Effector memory CD8-positive, alpha-beta T cell (primary cell): ENCODE results near the gene LRRC2.
"Not testable (repeated sequence)": the region's sequence is repeated elsewhere in the genome, so short reads cannot be mapped to it uniquely, and the experiment has no call there.

Source experiments
- ATAC-seq: fragments of 150-1000 bp; cut with Tn5 transposase; replicated peaks from 2 replicates; pipeline ENCODE4 v1.10.0; 2021; ENCODE audit warnings: mild to moderate bottlenecking, moderate library complexity
- DNase-seq, 3 experiments: peaks; one replicate each; pipeline ENCODE4 v3.0.0; 2021
- H3K27ac Mint-ChIP-seq, 2 donors: one replicate each; pipeline ENCODE4 v1.8.0; 2022; ENCODE audit warnings: mild to moderate bottlenecking in 2 of 2, mixed read lengths in 2 of 2, moderate library complexity in 2 of 2
- H3K27me3 Mint-ChIP-seq, 2 donors: one replicate each; pipeline ENCODE4 v1.8.0; 2022; ENCODE audit warnings: mixed read lengths in 2 of 2
- H3K36me3 Mint-ChIP-seq: one replicate; pipeline ENCODE4 v1.8.0; 2022; ENCODE audit warnings: mild to moderate bottlenecking, moderate library complexity, mixed read lengths; ENCODE audit not compliant: insufficient read depth
- H3K4me1 Mint-ChIP-seq, 2 donors: one replicate each; pipeline ENCODE4 v1.8.0; 2022; ENCODE audit warnings: low read depth in 2 of 2, mixed read lengths in 2 of 2
- H3K4me3 Mint-ChIP-seq, 2 donors: one replicate each; pipeline ENCODE4 v1.8.0; 2022; ENCODE audit warnings: mild to moderate bottlenecking in 2 of 2, mixed read lengths in 2 of 2, moderate library complexity in 2 of 2
- H3K9me3 Mint-ChIP-seq, 2 donors: one replicate each; pipeline ENCODE4 v1.8.0; 2022; ENCODE audit warnings: mixed read lengths in 2 of 2

LRRC2 gene

DNA sequence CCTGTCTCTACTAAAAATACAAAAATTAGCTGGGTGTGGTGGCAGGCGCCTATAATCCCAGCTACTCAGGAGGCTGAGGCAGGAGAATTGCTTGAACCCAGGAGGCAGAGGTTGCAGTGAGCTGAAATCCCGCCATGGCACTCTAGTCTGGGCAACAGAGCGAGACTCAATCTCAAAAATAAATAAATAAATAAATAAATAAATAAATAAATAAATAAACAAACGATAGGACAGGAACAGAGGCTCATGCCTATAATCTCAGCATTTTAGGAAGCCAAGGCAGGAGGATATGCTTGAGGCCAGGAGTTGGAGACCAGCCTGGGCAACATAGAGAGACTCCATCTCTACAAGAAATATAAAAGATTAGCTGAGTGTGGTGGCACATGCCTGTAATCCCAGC is 43.9 kb downstream of the LRRC2 start:
- peaks cover 0 to 10% of the 10 kb centered on the region in 2 donors for H3K27me3 Mint-ChIP-seq
- not testable (repeated sequence) for H3K4me3 Mint-ChIP-seq, H3K9me3 Mint-ChIP-seq, H3K27ac Mint-ChIP-seq, DNase-seq, H3K36me3 Mint-ChIP-seq, H3K4me1 Mint-ChIP-seq, ATAC-seq

- Mint-ChIP-seq H3K4me1 (peaks cover 0 to 2% of the 10 kb centered on the region in 2 donors), H3K36me3 (no peaks in the 10 kb centered on the region), H3K4me3 (no peak overlapping the region), H3K27ac (no peak overlapping the region), H3K27me3 (peaks cover 0 to under 1% of the 10 kb centered on the region in 2 donors), H3K9me3 (no peaks in the 10 kb centered on the region)
- DNase-seq (no peak), ATAC-seq (no peak)
These were observed 45.0 kb downstream of the LRRC2 start for GRCh38 chr3:46521096-46521495.

DNA sequence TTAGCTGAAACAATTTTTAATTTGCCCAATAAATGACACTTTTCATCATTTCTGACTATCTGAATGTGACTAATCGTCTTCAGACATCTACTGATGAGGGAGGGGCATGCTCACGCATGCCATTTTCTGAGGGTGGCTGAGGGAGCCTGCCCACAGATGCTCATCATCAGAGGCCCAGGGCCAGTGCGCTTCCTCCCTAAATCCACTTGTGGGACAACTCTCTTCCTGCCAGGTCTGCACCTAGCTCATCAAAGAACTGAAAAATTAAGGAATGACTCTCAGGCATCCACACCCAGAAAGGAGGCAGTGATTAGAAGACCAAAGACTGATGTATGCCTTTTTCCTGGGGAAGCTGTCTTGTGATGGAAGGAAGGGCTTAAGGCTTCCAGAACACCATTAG is 45.6 kb downstream of the LRRC2 start:
- H3K36me3 Mint-ChIP-seq = no peaks in the 10 kb centered on the region
- H3K4me3 Mint-ChIP-seq = no peak overlapping the region
- no peak for ATAC-seq
- no peaks in the 10 kb centered on the region for H3K9me3 Mint-ChIP-seq
- no peak overlapping the region for H3K27ac Mint-ChIP-seq
- DNase-seq = no peak
- H3K4me1 Mint-ChIP-seq = peaks cover 0 to 2% of the 10 kb centered on the region in 2 donors
- H3K27me3 Mint-ChIP-seq = no peaks in the 10 kb centered on the region

DNA sequence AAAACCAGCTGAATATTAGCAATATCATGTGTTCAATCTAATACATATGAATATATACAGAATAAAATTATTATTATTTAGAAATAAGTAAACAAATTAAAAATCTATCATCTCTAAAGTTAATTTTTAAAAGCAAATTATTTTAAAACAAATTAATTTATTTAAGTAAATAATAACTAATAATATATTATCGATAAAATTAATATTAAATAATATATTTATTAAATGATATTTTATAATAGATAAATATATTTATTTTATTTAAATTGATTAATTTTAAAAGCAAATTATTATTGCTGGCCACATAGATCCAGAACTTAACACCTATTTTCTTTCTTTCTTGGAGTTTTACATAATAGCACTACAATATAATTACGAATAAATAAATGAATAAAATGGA is 46.1 kb downstream of the LRRC2 start:
- no peak for ATAC-seq

DNA sequence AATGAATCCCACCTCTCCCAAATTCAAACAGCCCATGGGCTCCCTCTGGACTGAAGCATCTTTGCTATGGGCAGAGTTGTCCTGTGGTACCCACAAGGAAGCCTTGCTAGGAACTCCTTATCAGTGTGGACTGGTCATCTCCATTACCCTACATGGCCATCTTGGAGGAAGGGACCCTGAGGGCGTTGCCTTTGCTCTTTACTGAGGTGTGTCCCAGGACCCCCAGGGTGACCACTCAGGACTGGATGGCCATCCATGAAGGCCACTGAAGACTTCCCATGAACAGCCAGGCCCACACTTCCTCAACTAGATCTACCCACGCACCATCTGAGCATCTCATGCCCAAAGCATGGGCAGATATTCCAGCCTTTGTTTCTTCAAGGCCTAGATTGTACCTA is 48.3 kb downstream of the LRRC2 start:
- ATAC-seq (no peak), DNase-seq (no peak)
- Mint-ChIP-seq H3K4me1 (peaks cover 0 to 2% of the 10 kb centered on the region in 2 donors), H3K36me3 (no peaks in the 10 kb centered on the region), H3K4me3 (no peak overlapping the region), H3K9me3 (no peaks in the 10 kb centered on the region), H3K27me3 (peaks cover 0 to under 1% of the 10 kb centered on the region in 2 donors), H3K27ac (peak overlapping the region in 1 of 2 donors; percentile 54)

More for the DNA sequence above, 46.1 kb downstream of the LRRC2 start:
- no peaks in the 10 kb centered on the region for H3K27me3 Mint-ChIP-seq
- H3K9me3 Mint-ChIP-seq = no peaks in the 10 kb centered on the region
- no peaks in the 10 kb centered on the region for H3K36me3 Mint-ChIP-seq
- peaks cover 0 to 2% of the 10 kb centered on the region in 2 donors for H3K4me1 Mint-ChIP-seq
- DNase-seq = no peak
- no peak overlapping the region for H3K4me3 Mint-ChIP-seq
- H3K27ac Mint-ChIP-seq = no peak overlapping the region

DNA sequence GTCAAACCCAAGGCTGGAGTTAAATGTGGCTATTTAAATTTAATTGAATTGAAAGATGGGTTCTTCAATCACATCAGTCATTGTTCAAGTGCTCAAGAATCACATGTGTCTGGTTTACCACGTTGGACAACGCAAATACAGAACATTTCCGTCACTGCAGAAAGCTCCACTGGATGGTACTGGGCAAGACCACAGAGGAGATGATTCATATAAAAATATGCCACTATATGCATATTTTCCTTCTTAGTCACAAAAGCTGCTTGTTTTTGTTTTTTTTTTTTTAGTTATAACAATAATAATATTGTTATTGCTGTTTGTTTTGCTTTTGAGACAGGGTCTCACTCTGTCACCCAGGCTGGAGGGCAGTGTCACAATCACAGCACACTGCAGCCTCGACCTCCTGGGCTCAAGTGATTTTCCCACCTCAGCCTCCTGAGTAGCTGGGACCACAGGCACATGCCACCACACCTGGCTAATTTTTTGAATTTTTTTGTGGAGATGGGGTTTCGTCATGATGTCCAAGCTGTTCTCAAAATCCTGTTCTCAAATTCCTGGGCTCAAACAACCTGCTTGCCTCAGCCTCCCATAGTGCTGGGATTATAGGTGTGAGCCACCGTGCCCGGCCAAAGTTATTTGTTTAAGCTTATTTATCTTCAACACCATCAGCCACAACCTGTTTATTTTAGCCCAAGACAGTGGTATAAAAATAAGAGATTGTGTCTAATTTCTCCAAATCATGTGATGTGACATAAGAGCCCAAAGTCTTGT is 48.9 kb downstream of the LRRC2 start:
- no peaks in the 10 kb centered on the region for H3K9me3 Mint-ChIP-seq
- DNase-seq (no peak), ATAC-seq (peak; percentile 52)
- H3K27ac Mint-ChIP-seq = no peak overlapping the region
- peaks cover 0 to 2% of the 10 kb centered on the region in 2 donors for H3K4me1 Mint-ChIP-seq
- no peaks in the 10 kb centered on the region for H3K36me3 Mint-ChIP-seq
- H3K4me3 Mint-ChIP-seq = no peak overlapping the region
- peaks cover 4 to 6% of the 10 kb centered on the region in 2 donors for H3K27me3 Mint-ChIP-seq

- ATAC-seq (no peak), DNase-seq (no peak)
- no peaks in the 10 kb centered on the region for H3K9me3 Mint-ChIP-seq
- peaks cover 0 to 2% of the 10 kb centered on the region in 2 donors for H3K4me1 Mint-ChIP-seq
- H3K27me3 Mint-ChIP-seq = peaks cover 8 to 11% of the 10 kb centered on the region in 2 donors
- H3K27ac Mint-ChIP-seq = no peak overlapping the region
- H3K4me3 Mint-ChIP-seq = no peak overlapping the region
- no peaks in the 10 kb centered on the region for H3K36me3 Mint-ChIP-seq
These were observed 49.6 kb downstream of the LRRC2 start for GRCh38 chr3:46516521-46516920.

DNA sequence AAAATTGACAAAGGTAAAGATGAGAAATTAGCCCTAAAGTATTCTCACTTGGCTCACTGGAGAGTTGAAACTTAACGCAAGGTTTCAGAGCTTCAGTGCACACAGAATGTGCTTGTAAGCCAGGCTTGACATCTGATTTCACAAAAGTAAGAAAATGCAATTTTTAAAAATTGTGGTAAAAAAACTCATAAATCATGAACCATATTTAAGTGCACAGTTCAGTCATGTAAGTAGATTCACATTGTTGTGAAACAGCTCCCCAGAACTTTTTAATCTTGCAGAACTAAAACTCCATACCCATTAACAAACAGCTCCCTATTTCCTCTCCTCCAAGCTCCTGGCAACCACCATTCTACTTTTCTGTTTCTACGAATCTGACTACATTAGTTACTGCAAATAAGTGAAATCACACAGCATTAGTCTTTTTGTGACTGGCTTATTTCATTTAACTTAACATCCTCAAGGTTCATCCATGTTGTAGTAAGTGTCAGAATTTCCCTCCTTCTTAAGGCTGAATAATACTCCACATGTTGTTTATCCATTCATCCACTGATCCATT is 53.8 kb downstream of the LRRC2 start:
- ATAC-seq (no peak), DNase-seq (no peak)
- Mint-ChIP-seq H3K9me3 (no peaks in the 10 kb centered on the region), H3K27ac (no peak overlapping the region), H3K4me1 (peaks cover 0 to 2% of the 10 kb centered on the region in 2 donors), H3K36me3 (no peaks in the 10 kb centered on the region), H3K27me3 (peaks cover 20 to 21% of the 10 kb centered on the region in 2 donors), H3K4me3 (no peak overlapping the region)

GRCh38 chr3:46509661-46510187 is 56.4 kb downstream of the LRRC2 start:
- Mint-ChIP-seq H3K36me3 (no peaks in the 10 kb centered on the region), H3K9me3 (no peaks in the 10 kb centered on the region), H3K4me1 (peaks cover 0 to 1% of the 10 kb centered on the region in 2 donors), H3K27ac (no peak overlapping the region), H3K4me3 (no peak overlapping the region), H3K27me3 (peaks cover 21 to 33% of the 10 kb centered on the region in 2 donors)
- no peak for DNase-seq
- ATAC-seq = no peak

- peaks cover 0 to 1% of the 10 kb centered on the region in 2 donors for H3K4me1 Mint-ChIP-seq
- no peak for DNase-seq
- peaks cover 21 to 33% of the 10 kb centered on the region in 2 donors for H3K27me3 Mint-ChIP-seq
- ATAC-seq = no peak
- no peak overlapping the region for H3K27ac Mint-ChIP-seq
- no peak overlapping the region for H3K4me3 Mint-ChIP-seq
- H3K36me3 Mint-ChIP-seq = no peaks in the 10 kb centered on the region
- no peaks in the 10 kb centered on the region for H3K9me3 Mint-ChIP-seq
These were observed 57.1 kb downstream of the LRRC2 start for GRCh38 chr3:46508850-46509591.

DNA sequence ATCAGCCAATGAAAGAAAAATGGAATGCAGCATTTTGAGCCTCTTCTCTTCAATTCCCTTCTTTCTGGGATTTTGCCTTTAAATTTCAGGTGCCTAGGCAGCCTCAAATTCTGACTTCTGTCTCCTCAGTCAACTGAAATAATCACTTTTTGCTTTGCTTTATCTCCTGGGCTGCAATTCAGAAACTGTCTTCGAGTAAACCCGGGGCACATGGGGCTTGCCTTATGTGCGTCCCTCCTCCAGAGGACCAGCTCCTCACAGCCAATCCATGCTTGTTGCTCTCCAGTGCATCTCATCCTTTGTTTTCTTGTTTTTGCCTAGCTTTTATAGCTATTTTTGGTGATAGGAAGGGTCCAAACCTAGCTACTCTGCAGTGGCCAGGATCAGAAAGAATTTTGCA is 59.6 kb downstream of the LRRC2 start:
- no peaks in the 10 kb centered on the region for H3K36me3 Mint-ChIP-seq
- no peak overlapping the region for H3K4me3 Mint-ChIP-seq
- no peaks in the 10 kb centered on the region for H3K9me3 Mint-ChIP-seq
- DNase-seq = no peak
- H3K4me1 Mint-ChIP-seq = peaks cover 0 to 1% of the 10 kb centered on the region in 2 donors
- peaks cover 12 to 23% of the 10 kb centered on the region in 2 donors for H3K27me3 Mint-ChIP-seq
- ATAC-seq = no peak
- H3K27ac Mint-ChIP-seq = no peak overlapping the region

DNA sequence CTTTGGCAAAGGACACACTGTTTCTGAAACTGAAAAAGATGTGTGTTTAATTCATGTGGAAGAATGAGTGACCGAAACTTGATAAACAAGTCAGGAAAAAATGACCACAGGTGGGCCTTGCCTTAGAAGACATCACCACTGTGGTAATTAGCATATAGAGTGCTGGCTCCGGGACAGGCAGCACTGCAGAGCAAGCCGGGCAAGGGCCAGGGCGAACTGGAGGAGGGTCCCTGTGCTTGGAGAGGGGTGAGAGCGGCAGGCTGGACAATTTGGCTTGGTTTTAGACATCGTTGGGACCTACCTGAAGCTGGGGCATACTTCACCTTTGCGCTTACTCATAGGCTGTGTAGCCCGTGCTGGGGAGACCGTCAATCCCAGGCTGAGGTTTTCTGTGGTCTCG is 60.1 kb downstream of the LRRC2 start:
- ATAC-seq (no peak), DNase-seq (no peak)
- no peaks in the 10 kb centered on the region for H3K36me3 Mint-ChIP-seq
- no peak overlapping the region for H3K27ac Mint-ChIP-seq
- no peaks in the 10 kb centered on the region for H3K9me3 Mint-ChIP-seq
- no peak overlapping the region for H3K4me3 Mint-ChIP-seq
- peaks cover 0 to 1% of the 10 kb centered on the region in 2 donors for H3K4me1 Mint-ChIP-seq
- peaks cover 7 to 17% of the 10 kb centered on the region in 2 donors for H3K27me3 Mint-ChIP-seq

DNA sequence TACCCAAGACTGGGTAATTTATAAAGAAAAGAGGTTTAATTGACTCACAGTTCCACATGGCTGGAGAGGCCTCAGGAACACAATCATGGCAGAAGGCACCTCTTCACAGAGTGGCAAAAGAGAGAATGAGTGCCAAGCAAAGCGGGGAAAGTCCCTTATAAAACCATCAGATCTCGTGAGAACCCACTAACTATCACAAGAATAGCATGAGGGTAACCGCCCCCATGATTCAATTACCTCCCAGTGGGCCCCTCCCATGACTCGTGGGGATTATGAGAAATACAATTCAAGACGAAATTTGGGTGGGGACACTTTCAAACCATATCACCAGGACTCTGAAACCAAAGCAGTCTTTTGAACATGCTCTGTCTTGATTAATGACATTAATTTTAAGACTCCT is 61.3 kb downstream of the LRRC2 start:
- no peak overlapping the region for H3K4me3 Mint-ChIP-seq
- H3K4me1 Mint-ChIP-seq = peaks cover 0 to 1% of the 10 kb centered on the region in 2 donors
- no peak overlapping the region for H3K27ac Mint-ChIP-seq
- no peaks in the 10 kb centered on the region for H3K36me3 Mint-ChIP-seq
- DNase-seq (no peak), ATAC-seq (peak; percentile 58)
- no peaks in the 10 kb centered on the region for H3K9me3 Mint-ChIP-seq
- peaks cover 4 to 14% of the 10 kb centered on the region in 2 donors for H3K27me3 Mint-ChIP-seq
